Endothelial cell of umbilical vein (primary cell): ENCODE measurements around the gene MGLL. TPM values are rescaled to one million over a fixed set of nuclear protein-coding genes. Genes with fewer than 3 reads are reported as not detected.

ENCODE experiments used
- BruUV-seq: library from RNA; stranded (reverse); fragments of 400-500 nt; replicated peaks from 2 replicates; lab custom pipeline; 2021; lab: Mats Ljungman, UMichigan
- CTCF ChIA-PET: fragments of 300-600, 350-600 bp; sonication (Branson Sonifier 250); formaldehyde crosslinking; loops from one replicate; lab custom pipeline; 2021; ENCODE audit warnings: antibody characterized with exemption, inconsistent platforms; lab: Charles Lee
- POLR2A ChIA-PET: fragments of 300-600, 350-600 bp; sonication (Branson Sonifier 250); formaldehyde crosslinking; loops from one replicate; lab custom pipeline; 2021; ENCODE audit warnings: antibody characterized with exemption, inconsistent platforms; lab: Charles Lee
- DNase-seq: peaks from one replicate; pipeline ENCODE4 v3.0.0-alpha.2; 2011; ENCODE audit warnings: low read depth, low spot score
- FAIRE-seq: peaks from 2 replicates; lab custom pipeline; 2011; peaks lifted over from hg19 to GRCh38; lab: Jason Lieb, UNC
- H2AFZ ChIP-seq: 2 replicates; pipeline ENCODE4 v1.6.0; 2012; ENCODE audit warnings: low read depth, low read length, control low read depth, inconsistent platforms
- H3K27ac ChIP-seq: 2 replicates; pipeline ENCODE4 v1.5.1; 2011; ENCODE audit warnings: low read depth, mild to moderate bottlenecking, control low read depth, low read length, moderate library complexity; ENCODE audit not compliant: insufficient read depth
- H3K27me3 ChIP-seq, 2 experiments: 2 replicates each; pipeline versions ENCODE4 v1.6.0 to v1.6.1; 2011; ENCODE audit warnings: low read length in 2 of 2, mixed read lengths in 1 of 2; ENCODE audit not compliant: control insufficient read depth in 2 of 2, insufficient read depth in 2 of 2
- H3K36me3 ChIP-seq, 2 experiments: 2 replicates in 1 of 2; 3 replicates in 1 of 2; pipeline ENCODE4 v1.5.1; 2011; ENCODE audit warnings: low read length in 2 of 2, mild to moderate bottlenecking in 1 of 2, moderate library complexity in 1 of 2; ENCODE audit not compliant: control insufficient read depth in 2 of 2, insufficient read depth in 2 of 2; ENCODE audit errors: extremely low read depth in 1 of 2
- H3K4me1 ChIP-seq: 3 replicates; pipeline ENCODE4 v1.5.1; 2011; ENCODE audit warnings: mild to moderate bottlenecking, low read length; ENCODE audit not compliant: control insufficient read depth, insufficient read depth; ENCODE audit errors: extremely low read depth
- H3K4me2 ChIP-seq: 2 replicates; pipeline ENCODE4 v1.6.1; 2011; ENCODE audit warnings: low read length, control low read depth, mixed read lengths; ENCODE audit not compliant: insufficient read depth
- H3K4me3 ChIP-seq, 3 experiments: fragments of 200-600 bp in 1 of 3; sonication (generic), shearing (Covaris generic) in 1 of 3; replicated peaks in 1 of 3; 2 replicates each; pipeline ENCODE4 v1.5.1; 2011 to 2016; ENCODE audit warnings: control low read depth in 3 of 3, low read length in 3 of 3, mild to moderate bottlenecking in 2 of 3, inconsistent platforms in 1 of 3, low read depth in 1 of 3, moderate library complexity in 1 of 3; ENCODE audit not compliant: insufficient read depth in 1 of 3
- H3K79me2 ChIP-seq: 2 replicates; pipeline ENCODE4 v1.6.0; 2012; ENCODE audit warnings: low read length, inconsistent platforms; ENCODE audit not compliant: control insufficient read depth, insufficient read depth
- H3K9ac ChIP-seq: replicated peaks from 2 replicates; pipeline ENCODE3; 2011; ENCODE audit warnings: low read length, control low read depth; ENCODE audit not compliant: insufficient read depth; ENCODE audit errors: extremely low read depth
- H3K9me1 ChIP-seq: replicated peaks from 3 replicates; pipeline ENCODE4 v1.6.0; 2011; ENCODE audit warnings: mild to moderate bottlenecking, low read length; ENCODE audit not compliant: control insufficient read depth, insufficient read depth; ENCODE audit errors: extremely low read depth
- H3K9me3 ChIP-seq: replicated peaks from 2 replicates; pipeline ENCODE4 v1.5.1; 2012; ENCODE audit warnings: low read length, inconsistent platforms; ENCODE audit not compliant: control insufficient read depth, insufficient read depth
- H4K20me1 ChIP-seq: replicated peaks from 2 replicates; pipeline ENCODE3; 2011; ENCODE audit warnings: mild to moderate bottlenecking, low read length; ENCODE audit not compliant: control insufficient read depth, insufficient read depth; ENCODE audit errors: extremely low read depth
- EZH2 ChIP-seq: IDR thresholded peaks from 2 replicates; pipeline ENCODE4 v1.6.1; 2012; ENCODE audit warnings: borderline replicate concordance, low read depth, mild to moderate bottlenecking, moderate library complexity, low read length, inconsistent platforms; ENCODE audit not compliant: severe bottlenecking
- FOS ChIP-seq: IDR thresholded peaks from 2 replicates; pipeline ENCODE4 v1.6.1; 2011; ENCODE audit warnings: mild to moderate bottlenecking, low read length, moderate library complexity, borderline replicate concordance; ENCODE audit not compliant: insufficient read depth
- GATA2 ChIP-seq: IDR thresholded peaks from 2 replicates; pipeline ENCODE4 v1.7.0; 2011; ENCODE audit warnings: low read depth, mild to moderate bottlenecking, moderate library complexity, mixed read lengths, low read length; ENCODE audit not compliant: insufficient read length, insufficient read depth
- JUN ChIP-seq: IDR thresholded peaks from 2 replicates; pipeline ENCODE4 v1.6.1; 2011; ENCODE audit warnings: borderline replicate concordance, low read depth; ENCODE audit not compliant: insufficient read length, insufficient read depth
- MYC ChIP-seq: IDR thresholded peaks from one replicate; pipeline ENCODE4 v1.6.1; 2011; ENCODE audit warnings: mild to moderate bottlenecking, low read depth, low read length
- POLR2A ChIP-seq: IDR thresholded peaks from 2 replicates; pipeline ENCODE4 v1.6.1; 2012; ENCODE audit warnings: low read depth, mild to moderate bottlenecking, control low read depth, low read length
- POLR2AphosphoS5 ChIP-seq: IDR thresholded peaks from 2 replicates; pipeline ENCODE4 v1.6.1; 2012; ENCODE audit warnings: low read depth, mild to moderate bottlenecking, control low read depth, low read length, moderate library complexity; ENCODE audit not compliant: insufficient read depth
- dilution Hi-C: fragments of 300-500 bp; cut with MboI; formaldehyde crosslinking; loops from one replicate; pipeline ENCODE4 v1.15.0; 2019; ENCODE audit warnings: low sequenced_read_pairs; ENCODE audit not compliant: extremely low pct_ligation_motif_present
- intact Hi-C: fragments of 100-400 bp; cut with micrococcal nuclease; formaldehyde crosslinking; loops from one replicate; pipeline ENCODE4 v1.10.0; 2022
- polyA plus RNA-seq, 4 experiments: library from polyadenylated mRNA; depleted of rRNA in 3 of 4; stranded (reverse) in 3 of 4; unstranded in 1 of 4; fragments of >200 nt; gene quantifications; 2 replicates each; pipeline versions ENCODE4 v1.2.1 to v1.2.3, GENCODE V29; 2011 to 2012; ENCODE audit warnings: missing spikeins in 1 of 4
- total RNA-seq: library from RNA; stranded (reverse); gene quantifications from 2 replicates; pipeline ENCODE4 v1.2.3, GENCODE V29; 2021
- TF ChIP-seq, protein P1 (sequence below): IDR thresholded peaks from 2 replicates; pipeline ENCODE4 v1.6.1; 2011; ENCODE audit not compliant: insufficient read depth, insufficient read length
- TF ChIP-seq, protein P2 (sequence below), 2 donors: IDR thresholded peaks; 1 replicate in 1 of 2; 2 replicates in 1 of 2; pipeline ENCODE4 v1.5.1; 2011; ENCODE audit warnings: low read length in 2 of 2, mild to moderate bottlenecking in 2 of 2, moderate library complexity in 2 of 2, control low read depth in 1 of 2, inconsistent platforms in 1 of 2, low read depth in 1 of 2; ENCODE audit not compliant: insufficient read depth in 1 of 2; ENCODE audit errors: extremely low read depth in 1 of 2

MGLL gene
- total and polyA plus RNA-seq, 2 donors (not counting 3 experiments of a cell fraction or from before 2014, with no cell fraction given) = 30.7 to 60.2 TPM

DNA sequence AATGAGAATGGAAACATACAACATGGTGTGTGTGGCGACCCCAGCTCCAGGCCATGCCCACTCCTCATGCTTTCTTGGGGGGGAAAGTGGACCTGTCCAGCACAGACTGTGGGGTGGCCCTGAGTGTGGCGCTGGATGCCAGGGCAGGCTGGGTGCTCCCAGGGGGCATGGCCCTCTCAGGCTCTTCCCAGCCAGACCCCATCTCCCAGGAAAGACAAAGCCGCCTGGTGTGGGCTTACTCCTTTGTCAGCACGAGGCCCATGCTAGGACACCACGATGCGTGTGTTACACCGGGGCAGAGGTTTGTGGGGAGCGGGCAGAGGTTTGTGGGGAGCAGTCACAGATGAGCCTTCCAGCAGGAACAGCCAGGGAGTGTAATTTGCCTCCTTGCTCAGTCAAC is 81.1 kb downstream of the MGLL start:
- Histone ChIP-seq H3K27me3 (no peaks in the 10 kb centered on the region), H3K9ac (no peak overlapping the region), H3K9me1 (no peaks in the 10 kb centered on the region), H3K4me2 (no peak overlapping the region), H3K36me3 (no peaks in the 10 kb centered on the region), H3K4me1 (peaks cover 16% of the 10 kb centered on the region), H3K79me2 (no peaks in the 10 kb centered on the region), H3K27ac (no peak overlapping the region), H4K20me1 (no peaks in the 10 kb centered on the region), H3K9me3 (no peaks in the 10 kb centered on the region), H3K4me3 (no peak overlapping the region), H2AFZ (no peak overlapping the region)
- FAIRE-seq (no peak), DNase-seq (no peak)
- POLR2A ChIA-PET = no interaction called here
- intact Hi-C loops = no loop called here
- BruUV-seq = no TSS peak
- TF ChIP-seq GATA2 (no peak), FOS (no peak), EZH2 (no peak), POLR2AphosphoS5 (no peak), POLR2A (no peak), MYC (no peak)
- TF ChIP-seq, protein P1, sequence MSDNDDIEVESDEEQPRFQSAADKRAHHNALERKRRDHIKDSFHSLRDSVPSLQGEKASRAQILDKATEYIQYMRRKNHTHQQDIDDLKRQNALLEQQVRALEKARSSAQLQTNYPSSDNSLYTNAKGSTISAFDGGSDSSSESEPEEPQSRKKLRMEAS = no peak
- dilution Hi-C loops = no loop called here
- CTCF ChIA-PET = no interaction called here

DNA sequence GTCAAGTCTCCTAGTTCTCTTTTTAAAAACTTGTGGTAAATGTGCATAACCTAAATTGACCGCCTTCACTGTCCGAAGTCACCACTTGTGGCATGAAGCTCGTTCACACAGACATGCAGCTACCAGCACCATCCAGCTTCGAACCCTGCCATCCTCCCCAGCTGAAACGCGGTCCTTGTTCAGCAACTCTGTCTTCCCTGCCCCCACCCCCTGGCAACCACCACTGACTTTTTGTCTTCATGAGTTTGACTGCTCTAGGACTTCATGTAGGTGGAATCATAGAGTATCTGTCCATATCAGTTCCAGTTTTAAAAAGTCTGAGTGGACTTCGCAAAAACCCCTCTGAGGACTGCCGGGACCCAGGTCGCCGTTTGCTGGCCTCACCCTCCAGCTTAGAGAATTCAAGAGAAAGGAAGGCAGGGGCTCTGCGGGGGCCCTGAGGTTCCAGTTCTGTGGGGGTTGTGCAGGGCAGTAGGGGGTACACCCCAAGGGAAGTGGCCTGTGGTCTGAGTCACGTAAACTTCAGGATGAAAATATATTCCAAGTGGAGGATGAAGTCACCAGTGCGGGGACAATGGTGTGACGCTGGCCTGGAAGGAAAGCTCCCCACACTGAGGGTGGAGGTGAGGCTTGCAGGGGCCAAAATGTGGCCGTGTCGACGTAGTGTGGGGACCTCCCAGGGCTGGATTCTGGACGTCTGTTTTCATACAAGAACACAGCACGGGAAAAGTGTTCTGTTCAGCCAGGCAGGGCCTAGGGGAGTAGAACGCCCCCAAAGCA is 82.0 kb downstream of the MGLL start:
- no peak overlapping the region for H3K9ac ChIP-seq
- peaks cover 26% of the 10 kb centered on the region for H3K4me1 ChIP-seq
- no peak for FAIRE-seq
- no peaks in the 10 kb centered on the region for H3K9me3 ChIP-seq
- H3K4me3 ChIP-seq = no peak overlapping the region
- no peak for DNase-seq
- dilution Hi-C loops (no loop called here), intact Hi-C loops (no loop called here)
- no peaks in the 10 kb centered on the region for H3K79me2 ChIP-seq
- ChIA-PET POLR2A (no interaction called here), CTCF (no interaction called here)
- no peak for TF ChIP-seq POLR2AphosphoS5
- no peak for TF ChIP-seq GATA2
- TF ChIP-seq FOS = no peak
- TF ChIP-seq EZH2 = no peak
- no peak for TF ChIP-seq POLR2A
- TF ChIP-seq, protein P2, sequence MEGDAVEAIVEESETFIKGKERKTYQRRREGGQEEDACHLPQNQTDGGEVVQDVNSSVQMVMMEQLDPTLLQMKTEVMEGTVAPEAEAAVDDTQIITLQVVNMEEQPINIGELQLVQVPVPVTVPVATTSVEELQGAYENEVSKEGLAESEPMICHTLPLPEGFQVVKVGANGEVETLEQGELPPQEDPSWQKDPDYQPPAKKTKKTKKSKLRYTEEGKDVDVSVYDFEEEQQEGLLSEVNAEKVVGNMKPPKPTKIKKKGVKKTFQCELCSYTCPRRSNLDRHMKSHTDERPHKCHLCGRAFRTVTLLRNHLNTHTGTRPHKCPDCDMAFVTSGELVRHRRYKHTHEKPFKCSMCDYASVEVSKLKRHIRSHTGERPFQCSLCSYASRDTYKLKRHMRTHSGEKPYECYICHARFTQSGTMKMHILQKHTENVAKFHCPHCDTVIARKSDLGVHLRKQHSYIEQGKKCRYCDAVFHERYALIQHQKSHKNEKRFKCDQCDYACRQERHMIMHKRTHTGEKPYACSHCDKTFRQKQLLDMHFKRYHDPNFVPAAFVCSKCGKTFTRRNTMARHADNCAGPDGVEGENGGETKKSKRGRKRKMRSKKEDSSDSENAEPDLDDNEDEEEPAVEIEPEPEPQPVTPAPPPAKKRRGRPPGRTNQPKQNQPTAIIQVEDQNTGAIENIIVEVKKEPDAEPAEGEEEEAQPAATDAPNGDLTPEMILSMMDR (IDR thresholded peaks at IDR 0.05; ENCODE audit: extremely low read depth in 1 of 2, insufficient read depth in 1 of 2, low read depth in 1 of 2, low read length in 2 of 2) = no peak
- no peak for TF ChIP-seq MYC
- TF ChIP-seq JUN = no peak
- TF ChIP-seq, protein P1 = no peak
- H3K27ac ChIP-seq = no peak overlapping the region
- no peak overlapping the region for H2AFZ ChIP-seq
- H3K27me3 ChIP-seq = no peaks in the 10 kb centered on the region
- no peaks in the 10 kb centered on the region for H3K36me3 ChIP-seq
- BruUV-seq = no TSS peak
- H4K20me1 ChIP-seq = no peaks in the 10 kb centered on the region
- no peak overlapping the region for H3K4me2 ChIP-seq
- H3K9me1 ChIP-seq = no peaks in the 10 kb centered on the region
